Motor neuron (in vitro differentiated cells): ENCODE results near the gene TBXA2R. TPM values are rescaled to one million over a fixed set of nuclear protein-coding genes. Genes with fewer than 3 reads are reported as not detected.

ENCODE experiments used
- ATAC-seq, 8 experiments: fragments of 200-7000 bp; cut with Tn5 transposase; replicated peaks in 6 of 8; 2 replicates each; pipeline ENCODE4 v1.8.0; 2021; ENCODE audit warnings: mild to moderate bottlenecking in 8 of 8, moderate library complexity in 8 of 8
- H3K27ac ChIP-seq, 2 donors: fragments of 250-450 bp; sonication (Bioruptor Pico); 2 replicates each; pipeline ENCODE4 v1.9.0; 2021; ENCODE audit warnings: antibody characterized with exemption in 2 of 2, mild to moderate bottlenecking in 2 of 2, moderate library complexity in 1 of 2
- H3K4me1 ChIP-seq, 2 donors: fragments of 250-450 bp; sonication (Bioruptor Pico); replicated peaks in 1 of 2; 2 replicates each; pipeline ENCODE4 v1.6.1; 2021; ENCODE audit warnings: antibody characterized with exemption in 2 of 2, mild to moderate bottlenecking in 2 of 2, moderate library complexity in 1 of 2
- H3K4me3 ChIP-seq, 5 donors: fragments of 250-450 bp; sonication (Bioruptor Pico); 2 replicates each; pipeline ENCODE4 v1.9.0; 2021; ENCODE audit warnings: antibody characterized with exemption in 5 of 5, mild to moderate bottlenecking in 5 of 5, moderate library complexity in 4 of 5
- WGBS, 10 experiments: fragments of 450-650 bp; shearing (Covaris generic); methylation state at CpG; one replicate each; pipeline ENCODE4 v1.0.0; 2022; 5-methylcytosine and 5-hydroxymethylcytosine counted together
- in situ Hi-C, 9 experiments: fragments of 400-800 bp; cut with MboI; loops; one replicate each; pipeline ENCODE4 v1.15.0; 2021; ENCODE audit warnings: low sequenced_read_pairs in 9 of 9, low pct_unique_long_range_greater_than_20kb in 2 of 9; ENCODE audit not compliant: unreplicated experiment in 9 of 9
- total RNA-seq, 8 experiments: library from RNA; unstranded; fragments of 300-600 nt; gene quantifications; 2 replicates each; pipeline versions ENCODE4 v1.2.3 to v1.2.4, GENCODE V29; 2022

TBXA2R gene
- total RNA-seq, 8 experiments from 2014 or later, result 0.07 to 0.62 (median 0.36) TPM; not detected in 1

- WGBS, 10 experiments, result 84 to 100% (median 95%) methylated on average over 1 to 3 of the region's 39 CpGs; no CpG with 5 or more reads in 5 of the 10 experiments
Measured at GRCh38 chr19:3613818-3614661, 7.4 kb upstream of the TBXA2R start.

GRCh38 chr19:3612901-3613741 is 6.4 kb upstream of the TBXA2R start:
- H3K4me1 ChIP-seq, result peaks cover 3 to 8% of the 10 kb centered on the region in 2 donors
- in situ Hi-C loops, result loop anchor here in 1 of 9 experiments (25.0 kb wide), 1 partner anchor 301 kb away; no protein-coding TSS in a partner anchor
- WGBS, 10 experiments, result 50 to 100% (median 95%) methylated on average over 3 to 4 of the region's 79 CpGs; no CpG with 5 or more reads in 7 of the 10 experiments
- no peak overlapping the region for H3K4me3 ChIP-seq
- no peak overlapping the region for H3K27ac ChIP-seq
- peak in 4 of 8 experiments; percentile 16 to 62 (median 51) for ATAC-seq

More at GRCh38 chr19:3613818-3614661, 7.4 kb upstream of the TBXA2R start:
- Histone ChIP-seq H3K4me1 (peaks cover 3 to 8% of the 10 kb centered on the region in 2 donors), H3K4me3 (no peak overlapping the region), H3K27ac (no peak overlapping the region)
- in situ Hi-C loops, result loop anchor here in 1 of 9 experiments (25.0 kb wide), 1 partner anchor 302 kb away; no protein-coding TSS in a partner anchor
- no peak for ATAC-seq

GRCh38 chr19:3612330-3612729 is 5.7 kb upstream of the TBXA2R start:
- Histone ChIP-seq H3K4me3 (no peak overlapping the region), H3K4me1 (peaks cover 2 to 8% of the 10 kb centered on the region in 2 donors), H3K27ac (no peak overlapping the region)
- in situ Hi-C loops, result loop anchor here in 1 of 9 experiments (25.0 kb wide), 1 partner anchor 300 kb away; no protein-coding TSS in a partner anchor
- peak in 2 of 8 experiments; percentile 1 to 2 for ATAC-seq
- 87 to 100% (median 92%) methylated on average over 2 to 12 of the region's 33 CpGs; no CpG with 5 or more reads in 5 of the 10 experiments for WGBS, 10 experiments

GRCh38 chr19:3611841-3612240 is 5.2 kb upstream of the TBXA2R start:
- in situ Hi-C loops, result loop anchor here in 1 of 9 experiments (25.0 kb wide), 1 partner anchor 300 kb away; no protein-coding TSS in a partner anchor

GRCh38 chr19:3610745-3611717 is 4.4 kb upstream of the TBXA2R start:
- ATAC-seq, result no peak
- peaks cover 12 to 15% of the 10 kb centered on the region in 2 donors for H3K4me1 ChIP-seq
- in situ Hi-C loops, result loop anchor here in 1 of 9 experiments (25.0 kb wide), 1 partner anchor 299 kb away; no protein-coding TSS in a partner anchor
- no peak overlapping the region for H3K27ac ChIP-seq
- WGBS, 10 experiments, result 82 to 94% (median 88%) methylated on average over 3 to 12 of the region's 41 CpGs; no CpG with 5 or more reads in 7 of the 10 experiments
- H3K4me3 ChIP-seq, result no peak overlapping the region

More at GRCh38 chr19:3611841-3612240, 5.2 kb upstream of the TBXA2R start:
- Histone ChIP-seq H3K27ac (no peak overlapping the region), H3K4me1 (peaks cover 7 to 10% of the 10 kb centered on the region in 2 donors), H3K4me3 (no peak overlapping the region)
- WGBS, 10 experiments, result 93 to 100% (median 97%) methylated on average over 1 to 34 of the region's 36 CpGs; no CpG with 5 or more reads in 1 of the 10 experiments
- ATAC-seq, result no peak

- Histone ChIP-seq H3K27ac (no peak overlapping the region), H3K4me3 (no peak overlapping the region), H3K4me1 (peaks cover 12 to 15% of the 10 kb centered on the region in 2 donors)
- no peak for ATAC-seq
- 43 to 100% (median 92%) methylated on average over 1 to 13 of the region's 24 CpGs; no CpG with 5 or more reads in 3 of the 10 experiments for WGBS, 10 experiments
- in situ Hi-C loops, result loop anchor here in 1 of 9 experiments (25.0 kb wide), 1 partner anchor 298 kb away; no protein-coding TSS in a partner anchor
Measured at GRCh38 chr19:3609779-3610719, 3.4 kb upstream of the TBXA2R start.

- no peak overlapping the region for H3K27ac ChIP-seq
- in situ Hi-C loops, result loop anchor here in 1 of 9 experiments (25.0 kb wide), 1 partner anchor 297 kb away; no protein-coding TSS in a partner anchor
- no peak for ATAC-seq
- peaks cover 12 to 15% of the 10 kb centered on the region in 2 donors for H3K4me1 ChIP-seq
- H3K4me3 ChIP-seq, result no peak overlapping the region
- no CpG with 5 or more reads among the region's 21 CpGs for WGBS, 10 experiments
Measured at GRCh38 chr19:3608750-3609322, 2.2 kb upstream of the TBXA2R start.

GRCh38 chr19:3608079-3608641 is 1.5 kb upstream of the TBXA2R start:
- in situ Hi-C loops, result loop anchor here in 1 of 9 experiments (25.0 kb wide), 1 partner anchor 296 kb away; no protein-coding TSS in a partner anchor
- no peak overlapping the region for H3K4me3 ChIP-seq

GRCh38 chr19:3607303-3608078 is 816 bp upstream of the TBXA2R start:
- Histone ChIP-seq H3K4me1 (peaks cover 12 to 15% of the 10 kb centered on the region in 2 donors), H3K4me3 (no peak overlapping the region), H3K27ac (no peak overlapping the region)
- 20 to 80% (median 32%) methylated on average over 1 to 4 of the region's 22 CpGs; no CpG with 5 or more reads in 5 of the 10 experiments for WGBS, 10 experiments
- in situ Hi-C loops, result loop anchor here in 1 of 9 experiments (25.0 kb wide), 1 partner anchor 295 kb away; no protein-coding TSS in a partner anchor
- ATAC-seq, result peak in 5 of 8 experiments; percentile 4 to 16 (median 11)

More at GRCh38 chr19:3608079-3608641, 1.5 kb upstream of the TBXA2R start:
- ATAC-seq, result no peak
- Histone ChIP-seq H3K27ac (no peak overlapping the region), H3K4me1 (peaks cover 12 to 15% of the 10 kb centered on the region in 2 donors)
- 100% methylated on average over 1 of the region's 3 CpGs; no CpG with 5 or more reads in 9 of the 10 experiments for WGBS, 10 experiments
